ENCODE measurements around the gene NPBWR2.
"Not testable (repeated sequence)": the region's sequence is repeated elsewhere in the genome, so short reads cannot be mapped to it uniquely, and the experiment has no call there.

Gene NPBWR2

DNA sequence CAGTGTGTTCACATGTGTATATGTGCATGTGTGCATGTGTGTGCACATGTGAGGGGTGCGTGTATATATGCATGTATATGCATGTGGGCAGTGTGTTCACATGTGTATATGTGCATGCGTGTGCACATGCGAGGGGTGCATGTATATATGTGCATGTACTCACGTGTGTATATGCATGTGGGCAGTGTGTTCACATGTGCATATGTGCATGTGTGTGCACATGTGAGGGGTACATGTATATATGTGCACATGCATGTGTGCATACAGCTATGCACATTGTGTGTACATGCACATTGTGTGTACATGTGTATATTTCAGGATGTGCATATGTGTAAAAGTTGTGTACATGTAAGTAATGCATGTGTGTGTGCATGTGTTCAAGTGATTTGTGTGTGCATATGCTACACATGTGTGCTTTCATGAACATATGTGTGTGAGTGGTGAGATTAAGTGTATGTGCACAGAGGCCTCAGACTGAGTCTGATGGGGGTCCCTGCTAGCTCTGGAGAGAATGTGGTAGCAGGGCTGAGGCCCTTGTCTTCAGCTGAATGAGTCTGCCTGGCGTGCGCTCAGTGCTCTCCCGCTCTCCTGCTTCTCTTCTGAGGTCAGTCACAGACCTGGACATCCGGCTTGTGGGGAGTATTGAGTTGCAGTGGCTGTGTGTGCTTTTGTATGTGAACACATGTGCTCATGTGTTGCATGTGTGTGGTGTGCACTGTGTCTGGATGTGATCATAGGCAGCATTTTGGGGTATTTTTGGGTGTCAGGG, 37.0 kb upstream of the NPBWR2 start:
- DNase-seq (ENCODE audit: low read depth in 1 of 2, low spot score in 1 of 2), result no peak

DNA sequence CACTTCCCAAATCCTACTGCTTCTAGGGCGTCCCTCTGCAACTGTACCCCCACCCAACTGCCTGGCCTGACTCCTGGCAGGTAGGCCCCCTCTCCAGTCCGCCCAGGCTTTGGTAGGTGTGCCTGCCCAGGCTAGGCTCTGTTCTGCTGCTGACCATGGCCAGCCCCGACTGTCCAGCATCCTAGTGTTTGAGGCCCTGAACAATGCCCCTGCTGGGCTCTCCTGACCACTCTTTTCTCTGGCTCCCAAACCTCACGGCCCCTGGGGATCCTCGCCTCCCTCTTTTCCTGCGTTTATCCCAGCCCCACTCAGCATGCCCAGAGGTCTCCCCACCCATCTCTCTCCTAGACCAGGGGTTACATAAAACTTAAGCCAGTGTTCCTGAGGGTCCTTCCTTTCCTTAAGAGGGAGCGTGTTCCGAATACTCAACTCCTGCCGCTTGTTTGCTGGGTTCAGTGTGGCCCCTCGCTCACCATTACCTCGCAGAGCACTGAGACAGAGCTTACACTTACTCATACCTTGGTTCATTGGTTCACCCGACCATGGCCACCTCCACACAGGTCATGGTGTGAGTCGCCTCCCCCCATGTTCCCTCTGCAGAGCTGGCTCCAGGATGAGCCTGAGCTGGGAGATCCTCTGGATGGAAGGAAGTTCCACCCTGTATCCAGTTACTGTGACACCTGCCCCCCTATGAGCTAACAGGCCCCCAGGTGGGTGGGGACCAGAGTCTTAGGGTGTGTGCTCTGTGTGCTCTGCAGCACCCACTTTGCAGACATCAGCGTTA, 35.8 kb upstream of the NPBWR2 start:
- no peak for DNase-seq (ENCODE audit: low read depth in 1 of 2, low spot score in 1 of 2)

DNA sequence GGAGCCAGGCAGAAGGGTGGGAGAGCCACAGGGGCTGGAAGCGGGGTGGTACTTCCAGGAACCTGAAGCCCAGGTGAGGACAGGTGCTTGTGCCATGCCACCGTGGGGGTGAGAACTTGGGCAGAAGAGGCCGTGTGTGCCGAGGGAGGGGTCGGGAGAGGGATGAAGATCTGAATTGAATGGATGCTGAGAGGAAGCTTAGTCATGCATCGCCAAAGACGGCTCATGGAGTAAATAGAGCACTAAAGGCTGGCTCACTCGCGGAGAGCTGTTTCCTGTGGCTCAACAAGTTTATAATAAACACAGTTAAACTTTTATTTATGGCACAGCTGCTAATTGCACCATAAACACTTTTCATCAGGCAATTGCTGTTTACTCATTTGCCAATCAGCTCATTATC, 35.2 kb upstream of the NPBWR2 start:
- DNase-seq (ENCODE audit: low read depth in 1 of 2, low spot score in 1 of 2), result no peak

DNA sequence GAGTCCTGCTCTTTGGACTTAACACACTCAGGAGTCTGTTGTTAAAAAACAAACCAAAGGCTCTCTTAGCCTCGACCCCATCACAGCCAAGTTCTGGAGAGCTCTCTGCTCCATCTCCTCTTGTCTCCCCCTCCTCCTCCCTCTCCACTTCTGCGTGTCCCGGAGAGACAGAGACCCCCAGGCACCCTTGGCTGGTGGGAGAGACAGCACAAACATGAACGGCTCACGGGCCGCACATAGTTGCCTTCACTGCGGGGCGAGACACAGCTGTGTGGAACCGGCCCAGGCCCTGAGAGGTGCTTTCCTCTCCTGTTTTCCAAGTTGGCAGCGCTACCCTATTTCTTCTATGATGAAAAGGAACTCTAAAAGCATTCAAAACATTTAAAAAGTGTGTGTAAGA, 33.6 kb upstream of the NPBWR2 start:
- DNase-seq (ENCODE audit: low read depth in 1 of 2, low spot score in 1 of 2), result no peak

DNA sequence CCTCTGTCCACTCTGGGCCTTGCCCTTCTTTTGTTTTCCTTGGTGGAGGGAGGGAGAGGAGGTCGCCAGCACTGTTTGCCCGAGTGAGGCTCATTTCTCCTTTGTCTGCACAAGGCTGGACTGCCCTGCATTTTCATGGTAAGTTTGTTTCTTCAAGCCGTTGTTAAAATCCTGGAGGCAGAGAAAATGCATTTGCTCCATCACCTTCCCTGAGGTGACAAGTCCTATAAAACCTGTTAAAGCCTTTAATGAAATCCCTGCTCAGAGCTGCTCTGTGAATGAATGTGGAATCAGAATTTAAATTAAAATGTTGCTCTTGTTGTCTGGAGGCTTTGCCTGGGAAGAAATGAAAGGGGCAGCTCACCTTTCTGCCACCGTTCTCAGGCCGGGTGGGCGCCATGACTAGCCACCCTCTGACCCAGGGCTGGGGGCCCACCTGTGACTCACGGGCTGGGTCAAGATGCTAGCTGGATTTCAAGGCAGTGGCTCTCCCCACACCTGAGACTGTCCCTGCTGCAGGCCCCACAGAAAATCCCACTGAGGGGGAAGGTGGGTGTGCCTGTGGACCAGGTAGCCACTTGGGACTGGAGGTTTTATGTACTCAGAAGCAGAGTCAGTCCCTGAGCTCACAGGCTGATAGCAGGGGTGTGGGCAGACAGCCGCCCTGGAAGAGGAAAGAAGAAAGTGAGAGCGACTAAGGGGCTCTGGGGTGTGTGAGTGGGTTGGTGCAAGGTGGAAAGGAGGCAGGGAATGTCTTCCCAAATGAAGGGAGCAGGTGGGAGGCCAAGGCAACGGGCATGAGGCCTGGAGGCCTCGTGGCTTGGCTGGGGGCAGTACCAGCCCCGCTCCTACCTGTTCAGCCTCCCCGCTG, 32.9 kb upstream of the NPBWR2 start:
- DNase-seq (ENCODE audit: low read depth in 1 of 2, low spot score in 1 of 2), result no peak

DNA sequence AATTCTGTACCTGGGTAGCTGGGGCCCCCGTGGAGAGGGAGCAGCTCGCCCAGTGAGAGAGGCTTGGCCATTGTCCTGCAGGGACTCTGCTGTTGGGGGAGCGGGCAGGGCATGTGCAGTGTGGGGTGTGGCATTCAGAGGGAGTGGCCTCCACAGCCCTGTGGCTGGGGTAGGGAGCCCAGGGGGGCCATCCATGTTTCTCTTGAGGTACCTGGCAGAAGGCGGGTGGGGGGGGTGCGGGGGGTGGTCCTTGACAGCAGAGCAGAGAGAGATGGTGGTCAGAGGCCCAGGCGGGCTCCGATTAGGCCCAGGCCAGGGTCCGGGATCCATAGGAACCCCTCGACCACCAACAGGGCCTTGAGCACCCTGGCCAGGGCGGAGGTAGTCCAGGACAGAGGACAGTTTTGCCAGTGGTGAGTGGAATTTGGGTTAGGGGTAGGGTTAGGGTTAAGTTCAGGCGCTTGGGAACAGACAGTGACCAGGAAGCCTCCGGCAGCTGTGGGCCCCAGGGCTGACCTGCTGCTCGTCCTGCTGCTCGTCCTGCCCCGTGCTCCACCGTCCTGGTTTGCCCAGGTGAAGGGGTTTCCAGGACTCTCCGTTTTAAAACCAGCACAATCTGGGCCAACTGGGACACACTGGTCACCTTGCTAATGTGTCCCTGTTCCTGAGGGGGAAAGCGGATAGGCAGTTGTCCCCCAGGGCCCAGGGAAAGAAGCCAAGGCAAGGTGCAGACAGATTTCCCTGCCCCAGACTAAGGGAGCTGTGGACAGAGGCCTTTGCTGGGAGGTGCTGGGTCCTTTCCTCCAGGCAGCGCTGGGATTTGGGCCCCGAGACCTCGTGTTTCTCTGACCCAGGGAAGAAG, 32.1 kb upstream of the NPBWR2 start:
- no peak for DNase-seq (ENCODE audit: low read depth in 1 of 2, low spot score in 1 of 2)

DNA sequence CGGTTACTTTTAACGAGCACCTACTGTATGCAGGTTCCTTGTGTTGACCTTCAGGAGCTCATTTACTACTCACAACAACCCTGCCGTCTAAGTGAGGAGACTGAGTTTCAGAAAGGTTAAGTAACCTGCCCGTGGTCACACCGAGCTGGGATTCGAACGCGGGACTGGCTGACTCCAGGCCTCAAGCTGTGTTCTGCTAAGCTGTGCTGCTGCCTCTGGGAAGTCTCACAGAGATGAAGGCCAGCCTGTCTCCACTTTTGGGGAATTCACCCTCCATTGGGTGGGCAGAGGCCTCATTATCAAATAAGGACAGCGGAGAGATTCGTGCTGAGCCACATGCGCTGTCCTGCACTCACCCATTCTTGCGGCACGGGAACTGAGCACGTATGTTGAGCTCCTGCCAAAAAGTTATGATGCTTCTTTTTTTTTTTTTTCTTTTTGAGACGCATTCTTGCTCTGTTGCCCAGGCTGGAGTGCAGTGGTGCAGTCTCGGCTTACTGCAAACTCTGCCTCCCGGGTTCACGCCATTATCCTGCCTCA, 31.0 kb upstream of the NPBWR2 start:
- no peak for DNase-seq (ENCODE audit: low read depth in 1 of 2, low spot score in 1 of 2)

DNA sequence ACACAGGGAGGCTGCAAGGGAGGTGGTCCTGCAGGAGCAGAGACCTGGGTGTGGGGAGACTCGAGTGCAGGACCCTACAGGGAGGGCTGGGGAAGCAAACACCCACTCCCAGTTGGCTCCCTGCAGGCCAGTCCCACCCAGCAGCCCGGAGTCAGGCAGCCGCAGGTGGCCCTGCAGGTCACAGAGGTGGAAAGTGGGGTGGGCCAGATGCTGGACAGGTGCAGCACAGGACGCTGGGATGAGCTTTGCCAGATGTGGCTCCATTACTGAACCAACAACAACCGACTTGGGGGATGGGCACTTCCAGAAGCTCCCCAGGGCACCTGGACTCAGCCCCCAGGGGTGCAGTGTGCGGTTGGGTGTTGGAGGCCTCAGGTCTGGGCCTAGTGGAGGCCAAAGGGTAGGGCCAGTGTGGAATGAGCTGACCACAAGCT, 30.2 kb upstream of the NPBWR2 start:
- no peak for DNase-seq (ENCODE audit: low read depth in 1 of 2, low spot score in 1 of 2)

DNA sequence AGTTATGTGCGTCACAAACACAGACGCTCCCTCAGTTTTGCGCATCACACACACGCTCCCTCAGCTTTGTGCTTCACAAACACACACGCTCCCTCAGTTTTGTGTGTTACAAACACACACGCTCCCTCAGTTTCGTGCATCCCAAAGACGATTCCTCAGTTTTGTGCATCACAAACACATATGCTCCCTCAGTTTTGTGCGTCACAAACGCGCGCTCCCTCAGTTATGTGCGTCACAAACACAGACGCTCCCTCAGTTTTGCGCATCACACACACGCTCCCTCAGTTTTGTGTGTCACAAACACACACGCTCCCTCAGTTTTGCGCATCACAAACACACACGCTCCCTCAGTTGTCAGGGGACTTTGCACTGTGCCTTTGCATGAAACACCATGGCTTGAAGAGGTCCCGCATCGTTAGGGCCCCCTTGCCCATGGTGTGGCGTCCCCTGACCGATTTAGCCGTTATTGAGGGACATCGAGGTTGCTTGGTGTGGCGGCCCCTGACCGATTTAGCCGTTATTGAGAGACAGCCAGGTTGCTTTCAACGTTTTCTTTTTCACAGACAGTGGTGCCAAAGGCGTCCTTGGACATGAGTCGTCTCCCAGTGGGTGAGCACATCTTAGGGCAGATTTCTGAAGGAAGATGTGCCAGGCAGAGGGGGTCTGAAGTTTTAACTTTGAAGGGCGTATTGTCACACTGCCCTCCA, 28.8 kb upstream of the NPBWR2 start:
- no peak for DNase-seq (ENCODE audit: low read depth in 1 of 2, low spot score in 1 of 2)

DNA sequence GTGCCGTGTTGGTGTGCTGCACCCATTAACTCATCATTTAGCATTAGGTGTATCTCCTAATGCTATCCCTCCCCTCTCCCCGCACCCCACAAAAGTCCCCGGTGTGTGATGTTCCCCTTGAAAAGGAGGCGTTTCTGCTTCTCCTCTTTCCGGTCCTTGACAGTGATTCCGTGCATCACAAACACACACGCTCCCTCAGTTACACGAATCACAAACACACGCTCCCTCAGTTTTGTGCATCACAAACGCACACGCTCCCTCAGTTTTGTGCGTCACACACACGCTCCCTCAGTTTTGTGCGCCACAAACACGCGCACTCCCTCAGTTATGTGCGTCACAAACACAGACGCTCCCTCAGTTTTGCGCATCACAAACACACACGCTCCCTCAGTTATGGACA, 27.4 kb upstream of the NPBWR2 start:
- not testable (repeated sequence) for DNase-seq (ENCODE audit: low read depth in 1 of 2, low spot score in 1 of 2)

DNA sequence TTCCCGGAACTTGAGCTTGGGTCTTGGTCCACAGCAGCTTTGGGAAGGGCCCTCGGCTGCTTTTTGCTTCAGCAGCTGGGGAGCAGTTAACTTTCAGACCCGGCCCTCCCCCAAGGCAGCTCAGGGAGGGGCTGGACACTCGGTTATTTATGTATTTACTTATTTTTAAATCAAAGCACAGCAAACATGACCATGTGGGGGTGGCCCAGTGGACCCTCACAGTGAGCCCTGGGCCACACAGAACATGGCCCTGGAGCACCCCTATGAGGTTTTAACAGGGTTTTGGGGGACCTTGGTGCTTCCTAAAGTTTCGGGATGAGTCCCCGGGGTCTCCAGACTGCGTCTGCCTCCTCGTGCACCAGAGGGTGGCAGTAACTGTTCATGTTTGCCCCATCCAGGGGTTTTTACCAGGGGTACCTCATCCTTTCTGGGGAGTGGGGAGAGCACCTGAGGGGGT, 26.6 kb upstream of the NPBWR2 start:
- no peak for DNase-seq (ENCODE audit: low read depth in 1 of 2, low spot score in 1 of 2)

DNA sequence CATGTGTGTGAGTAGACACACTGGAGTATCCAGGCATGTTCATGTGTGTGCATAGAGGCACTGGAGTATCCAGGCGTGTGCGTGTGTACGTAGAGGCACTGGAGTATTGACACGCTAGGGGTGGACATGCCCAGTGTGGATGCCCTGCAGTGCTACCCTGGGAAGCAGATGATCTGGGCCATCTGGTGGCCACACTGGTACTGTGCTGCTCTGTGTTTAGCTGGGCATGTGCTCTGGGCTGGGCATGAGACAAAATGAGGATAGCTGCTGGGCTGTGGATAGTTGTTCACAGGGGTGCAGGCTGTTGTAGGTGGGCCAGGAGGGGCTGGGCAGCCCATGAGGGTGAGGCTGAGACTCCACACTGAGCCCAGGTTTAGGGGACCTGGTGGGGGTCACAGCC, 24.0 kb upstream of the NPBWR2 start:
- no peak for DNase-seq (ENCODE audit: low read depth in 1 of 2, low spot score in 1 of 2)

DNA sequence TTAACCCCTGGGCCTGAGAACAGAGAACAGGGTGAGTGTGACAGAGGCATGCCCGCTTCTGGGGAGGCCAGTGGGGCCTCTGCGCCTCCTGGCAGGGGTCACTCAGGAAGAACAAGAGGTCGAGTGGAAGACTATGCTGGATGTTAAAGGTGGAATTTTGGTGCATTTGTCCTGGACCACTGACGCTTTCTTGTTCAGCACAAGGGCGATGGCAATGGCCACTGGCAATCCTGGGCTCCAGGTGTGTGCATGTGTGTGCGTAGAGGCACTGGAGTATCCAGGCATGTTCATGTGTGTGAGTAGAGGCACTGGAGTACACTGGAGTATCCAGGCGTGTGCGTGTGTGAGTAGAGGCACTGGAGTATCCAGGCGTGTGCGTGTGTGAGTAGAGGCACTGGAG, 23.5 kb upstream of the NPBWR2 start:
- DNase-seq (ENCODE audit: low read depth in 1 of 2, low spot score in 1 of 2), result no peak

DNA sequence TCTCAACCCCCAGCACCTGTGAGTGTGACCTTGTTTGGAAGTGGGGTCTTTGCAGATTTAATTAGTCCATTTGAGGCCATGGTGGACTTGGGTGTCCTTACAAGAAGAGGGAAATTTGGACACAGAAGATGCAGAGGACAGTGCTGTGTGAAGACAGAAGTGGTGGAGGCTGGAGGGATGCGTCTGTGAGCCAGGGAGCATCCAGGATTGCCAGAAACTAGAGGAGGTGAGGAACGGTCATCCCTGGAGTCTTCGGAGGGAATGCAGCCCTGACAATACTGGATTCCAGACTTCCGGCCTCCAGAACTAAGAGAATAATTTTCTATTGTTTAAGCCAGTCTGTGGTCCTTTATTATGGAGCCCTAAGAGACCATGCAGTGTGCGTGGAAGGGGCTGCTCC, 22.9 kb upstream of the NPBWR2 start:
- DNase-seq (ENCODE audit: low read depth in 1 of 2, low spot score in 1 of 2), result no peak

DNA sequence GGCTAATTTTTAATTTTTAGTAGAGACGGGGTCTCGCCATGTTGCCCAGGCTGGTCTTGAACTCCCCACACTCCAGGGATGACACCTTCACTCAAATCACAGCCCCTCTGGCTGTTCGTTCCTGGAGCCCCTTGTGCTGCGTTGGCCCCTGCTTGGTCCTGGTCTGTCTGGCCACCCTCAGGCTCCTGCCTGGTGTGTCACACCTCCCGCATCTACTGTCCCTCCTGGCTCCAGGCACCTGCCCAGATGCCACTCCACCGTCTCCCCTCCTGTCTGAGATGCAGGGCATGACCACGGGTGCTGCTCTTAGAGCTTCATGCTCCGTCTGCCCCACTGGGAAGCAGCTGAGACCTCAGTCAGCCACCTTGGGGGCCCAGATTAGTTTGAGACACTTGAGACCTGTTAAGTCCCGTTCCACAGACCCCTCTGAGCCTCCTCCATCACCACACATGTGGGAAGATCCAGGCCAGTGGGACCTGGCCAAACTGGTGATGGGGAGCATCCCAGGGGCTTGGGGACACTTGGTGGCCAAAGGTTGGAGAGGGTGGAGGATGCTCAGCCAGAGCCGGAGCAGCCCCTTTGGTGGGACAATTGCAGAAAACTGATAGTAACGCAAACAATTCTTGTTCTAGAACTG, 21.9 kb upstream of the NPBWR2 start:
- DNase-seq (ENCODE audit: low read depth in 1 of 2, low spot score in 1 of 2), result no peak

DNA sequence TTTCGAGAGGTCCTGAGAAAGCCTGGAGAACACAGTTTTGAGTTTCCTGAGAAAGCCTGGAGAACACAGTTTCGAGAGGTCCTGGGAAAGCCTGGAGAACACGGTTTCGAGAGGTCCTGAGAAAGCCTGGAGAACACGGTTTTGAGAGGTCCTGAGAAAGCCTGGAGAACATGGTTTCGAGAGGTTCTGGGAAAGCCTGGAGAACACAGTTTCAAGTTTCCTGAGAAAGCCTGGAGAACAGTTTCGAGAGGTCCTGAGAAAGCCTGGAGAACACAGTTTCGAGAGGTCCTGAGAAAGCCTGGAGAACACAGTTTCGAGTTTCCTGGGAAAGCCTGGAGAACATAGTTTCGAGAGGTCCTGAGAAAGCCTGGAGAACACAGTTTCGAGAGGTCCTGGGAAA, 16.2 kb upstream of the NPBWR2 start:
- not testable (repeated sequence) for DNase-seq (ENCODE audit: low read depth in 1 of 2, low spot score in 1 of 2)

DNA sequence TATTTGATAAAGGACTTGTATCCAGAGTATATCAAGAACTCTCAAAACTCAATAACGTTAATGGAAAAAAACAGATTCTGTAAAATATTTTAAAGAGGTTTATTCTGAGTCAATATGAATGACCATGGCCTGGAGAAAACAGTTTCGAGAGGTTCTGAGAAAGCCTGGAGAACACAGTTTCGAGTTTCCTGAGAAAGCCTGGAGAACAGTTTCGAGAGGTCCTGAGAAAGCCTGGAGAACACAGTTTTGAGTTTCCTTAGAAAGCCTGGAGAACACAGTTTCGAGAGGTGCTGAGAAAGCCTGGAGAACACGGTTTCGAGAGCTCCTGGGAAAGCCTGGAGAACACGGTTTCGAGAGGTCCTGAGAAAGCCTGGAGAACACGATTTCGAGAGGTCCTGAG, 15.6 kb upstream of the NPBWR2 start:
- not testable (repeated sequence) for DNase-seq (ENCODE audit: low read depth in 1 of 2, low spot score in 1 of 2)

DNA sequence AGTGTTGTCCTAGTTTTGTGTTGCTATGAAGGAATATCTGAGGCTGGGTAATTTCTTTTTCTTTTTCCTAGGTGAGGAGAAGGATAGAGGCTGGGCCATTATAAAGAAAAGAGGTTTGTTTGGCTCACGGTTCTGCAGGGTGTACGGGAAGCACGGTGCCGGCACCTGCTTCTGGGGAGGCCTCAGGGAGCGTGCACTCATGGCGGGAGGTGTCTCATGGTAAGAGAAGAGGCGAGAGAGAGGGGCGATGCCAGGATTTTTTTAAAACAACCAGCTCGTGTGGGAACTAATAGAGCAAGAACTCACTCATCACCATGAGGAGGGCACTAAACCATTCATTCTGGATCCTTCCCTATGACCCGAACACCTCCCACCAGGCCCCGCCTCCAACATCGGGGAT, 14.2 kb upstream of the NPBWR2 start:
- DNase-seq (ENCODE audit: low read depth in 1 of 2, low spot score in 1 of 2), result no peak

DNA sequence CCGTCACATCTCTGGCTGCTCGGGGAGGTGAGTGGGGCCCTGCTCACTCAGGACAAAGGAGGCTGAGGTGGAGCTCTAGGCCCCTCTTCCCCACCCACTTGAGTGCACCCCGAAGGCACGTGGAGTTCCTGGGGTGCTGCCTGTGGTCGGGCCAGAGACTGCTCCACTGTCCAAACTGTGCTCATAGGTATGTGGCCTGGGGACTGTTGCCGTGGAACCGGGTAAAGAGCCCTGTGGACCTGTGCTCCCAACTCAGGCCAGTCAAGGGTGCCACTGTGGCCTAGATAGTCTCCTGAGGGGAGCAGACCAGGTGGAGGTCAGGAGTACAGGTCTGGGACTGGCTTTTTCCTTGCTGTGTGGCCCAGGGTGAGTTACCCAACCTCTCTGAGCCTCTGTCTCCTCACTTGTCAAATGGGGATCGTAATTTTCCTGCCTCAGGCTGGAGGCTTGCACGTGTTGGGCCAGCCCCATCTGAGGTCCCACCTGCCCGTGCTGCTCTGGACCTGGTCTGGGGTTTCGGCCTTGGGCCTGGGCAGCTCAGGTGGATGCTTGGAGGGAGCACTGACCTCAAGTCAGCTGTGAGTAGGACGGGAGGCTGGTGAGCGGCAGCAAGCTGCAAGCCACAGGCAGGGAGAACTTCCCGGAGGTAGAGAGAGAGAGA, 12.4 kb upstream of the NPBWR2 start:
- no peak for DNase-seq (ENCODE audit: low read depth in 1 of 2, low spot score in 1 of 2)

All from activated CD4-positive, alpha-beta T cell treated with anti-CD3 and anti-CD28 coated beads, Interleukin-2, amount 50 U/mL, for 24 hours (primary cell).